Measurements from ENCODE around the gene KIZ. TPM values are rescaled to one million over a fixed set of nuclear protein-coding genes. Genes with fewer than 3 reads are reported as not detected.
A peak's percentile ranks its signal among the peaks of the same experiment; 100 is the strongest.

The KIZ gene
- total RNA-seq = 10 to 100 TPM; 73.3 to 76.7 TPM
- 41.4 TPM for polyA plus RNA-seq (ENCODE audit: insufficient read depth, low read depth, low replicate concordance)
- long read RNA-seq, donor 1, partial matches to known transcripts = 0 of 2 reads
- long read RNA-seq, donor 1, other reads (novel, unspliced or antisense) = 0 of 2 reads
- long read RNA-seq, donor 2, transcript KIZ-210 (13 exons, 2,130 nt) = major isoform, 5 of 5 reads
- long read RNA-seq, donor 2, partial matches to known transcripts = 0 of 5 reads
- long read RNA-seq, donor 2, other reads (novel, unspliced or antisense) = 0 of 5 reads

GRCh38 chr20:21125849-21126580 lies at the start of gene KIZ:
Gene KIZ, plus strand, starts transcription at chr20:21126082. Its CDS starts 34 bp downstream, at chr20:21126116.
- no peaks in the 10 kb centered on the region for H3K27me3 ChIP-seq
- H3K9me3 ChIP-seq = no peaks in the 10 kb centered on the region
- no peak for TF ChIP-seq POLR2A (IDR thresholded peaks at IDR 0.05)
- peak in 2 of 3 experiments; percentile 18 to 39 for TF ChIP-seq CTCF (IDR thresholded peaks at IDR 0.05)
- peak within 1 kb of the TSS; percentile 95 to 98 for H3K4me3 ChIP-seq
- H3K27ac ChIP-seq = peak within 1 kb of the TSS; percentile 88 to 91
- no peaks in the 10 kb centered on the region for H3K36me3 ChIP-seq (ENCODE audit: low read depth, missing control alignments)
- 0% methylated on average over 11 to 53 of the region's 66 CpGs for WGBS, 2 donors
- peak; percentile 97 for DNase-seq
- intact Hi-C loops (cut with DNase I; ENCODE audit: low total_unique reads) = no loop called here
- H3K4me1 ChIP-seq = peaks cover 5% of the 10 kb centered on the region

- WGBS, 2 donors = 63 to 68% methylated on average over 4 of the region's 4 CpGs
- intact Hi-C loops (cut with DNase I; ENCODE audit: low total_unique reads) = no loop called here
- H3K4me1 ChIP-seq = no peaks in the 10 kb centered on the region
- H3K27me3 ChIP-seq = no peaks in the 10 kb centered on the region
- H3K9me3 ChIP-seq = no peaks in the 10 kb centered on the region
- TF ChIP-seq CTCF (IDR thresholded peaks at IDR 0.05) (no peak), POLR2A (IDR thresholded peaks at IDR 0.05) (no peak)
- no peak overlapping the region for H3K4me3 ChIP-seq
- H3K36me3 ChIP-seq (ENCODE audit: low read depth, missing control alignments) = no peaks in the 10 kb centered on the region
- DNase-seq = no peak
- no peak overlapping the region for H3K27ac ChIP-seq
Observed at GRCh38 chr20:21077809-21078345, 48.0 kb upstream of the KIZ start.

- 54 to 60% methylated on average over 2 of the region's 2 CpGs for WGBS, 2 donors
- TF ChIP-seq POLR2A (IDR thresholded peaks at IDR 0.05) = no peak
- no peak for TF ChIP-seq CTCF (IDR thresholded peaks at IDR 0.05)
- H3K36me3 ChIP-seq (ENCODE audit: low read depth, missing control alignments) = no peaks in the 10 kb centered on the region
- no peaks in the 10 kb centered on the region for H3K27me3 ChIP-seq
- no peak overlapping the region for H3K4me3 ChIP-seq
- DNase-seq = no peak
- intact Hi-C loops (cut with DNase I; ENCODE audit: low total_unique reads) = no loop called here
- no peak overlapping the region for H3K27ac ChIP-seq
- H3K4me1 ChIP-seq = peaks cover 2% of the 10 kb centered on the region
- H3K9me3 ChIP-seq = no peaks in the 10 kb centered on the region
Observed at GRCh38 chr20:21082584-21082983, 43.3 kb upstream of the KIZ start.

- DNase-seq = no peak
- no peaks in the 10 kb centered on the region for H3K27me3 ChIP-seq
- WGBS, 2 donors = 26 to 29% methylated on average over 2 of the region's 2 CpGs
- H3K4me1 ChIP-seq = peaks cover 2% of the 10 kb centered on the region
- H3K4me3 ChIP-seq = no peak overlapping the region
- no peaks in the 10 kb centered on the region for H3K9me3 ChIP-seq
- H3K27ac ChIP-seq = no peak overlapping the region
- no peaks in the 10 kb centered on the region for H3K36me3 ChIP-seq (ENCODE audit: low read depth, missing control alignments)
- intact Hi-C loops (cut with DNase I; ENCODE audit: low total_unique reads) = no loop called here
- TF ChIP-seq CTCF (IDR thresholded peaks at IDR 0.05) = no peak
- TF ChIP-seq POLR2A (IDR thresholded peaks at IDR 0.05) = no peak
Observed at GRCh38 chr20:21083825-21084325, 42.0 kb upstream of the KIZ start.
